ENCODE results near the gene PLPP1.
A peak's percentile ranks its signal among the peaks of the same experiment; 100 is the strongest.
"Not testable (repeated sequence)": the region's sequence is repeated elsewhere in the genome, so short reads cannot be mapped to it uniquely, and the experiment has no call there.

PLPP1 gene

DNA sequence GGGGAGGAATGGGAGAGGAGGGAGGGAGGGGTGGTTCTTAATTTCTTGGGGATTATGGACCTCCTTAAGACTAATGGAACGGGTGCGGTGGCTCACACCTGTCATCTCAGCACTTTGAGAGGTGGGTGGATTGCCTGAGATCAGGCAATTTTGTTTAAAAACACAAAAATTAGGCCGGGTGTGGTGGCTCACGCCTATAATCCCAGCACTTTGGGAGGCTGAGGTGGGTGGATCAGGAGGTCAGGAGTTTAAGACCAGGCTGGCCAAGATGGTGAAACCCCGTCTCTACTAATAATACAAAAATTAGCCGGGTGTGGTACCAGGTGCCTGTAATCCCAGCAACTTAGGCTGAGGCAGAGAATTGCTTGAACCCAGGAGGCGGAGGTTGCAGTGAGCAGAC, 30.8 kb downstream of the PLPP1 start:
- DNase-seq (ENCODE audit: low spot score): not testable (repeated sequence)

- DNase-seq (ENCODE audit: low spot score): no peak
Measured at GRCh38 chr5:55502759-55503158, 32.0 kb downstream of the PLPP1 start.

- no peak for DNase-seq (ENCODE audit: low spot score)
Measured at GRCh38 chr5:55498457-55498856, 36.3 kb downstream of the PLPP1 start.

DNA sequence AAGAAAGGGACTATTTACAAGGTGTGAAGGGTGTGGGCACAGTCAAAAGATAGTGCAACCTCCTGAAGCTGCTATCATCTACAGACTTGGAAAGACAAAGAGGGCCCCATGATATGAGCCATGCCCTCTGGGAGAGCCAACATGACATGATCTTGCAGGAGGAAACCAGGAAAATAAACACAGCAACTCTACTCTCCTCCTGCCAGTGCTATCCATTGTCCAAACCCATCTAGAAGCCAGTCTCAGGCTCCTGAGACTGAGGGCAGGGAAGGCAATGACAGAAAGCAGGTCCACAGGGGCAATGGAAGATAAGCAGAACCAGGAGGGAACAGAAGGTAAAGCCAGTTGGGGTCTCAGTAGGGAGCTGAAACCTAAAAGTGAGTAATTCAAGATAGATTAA, 37.1 kb downstream of the PLPP1 start:
- DNase-seq (ENCODE audit: low spot score): no peak

DNA sequence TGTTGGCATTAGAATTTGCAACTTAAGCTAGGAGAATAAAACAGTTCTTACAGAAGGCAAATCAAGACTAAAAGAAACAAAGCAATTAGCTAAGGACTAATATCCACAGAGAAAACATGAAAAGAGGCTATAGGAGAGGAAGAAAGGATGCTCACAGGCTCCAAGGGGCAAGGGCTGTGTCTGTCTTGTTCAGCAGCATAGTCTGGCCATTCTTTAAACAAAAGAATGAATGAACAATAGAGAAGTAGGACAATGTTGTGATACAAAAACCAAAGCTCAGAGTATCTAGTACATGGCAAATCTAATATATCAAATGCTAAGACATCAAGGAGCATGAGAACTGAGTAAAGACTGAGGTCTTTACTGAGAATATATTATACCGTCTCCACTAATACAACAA, 39.5 kb downstream of the PLPP1 start:
- no peak for DNase-seq (ENCODE audit: low spot score)

GRCh38 chr5:55492449-55492848, 42.3 kb downstream of the PLPP1 start:
- DNase-seq (ENCODE audit: low spot score): no peak

DNA sequence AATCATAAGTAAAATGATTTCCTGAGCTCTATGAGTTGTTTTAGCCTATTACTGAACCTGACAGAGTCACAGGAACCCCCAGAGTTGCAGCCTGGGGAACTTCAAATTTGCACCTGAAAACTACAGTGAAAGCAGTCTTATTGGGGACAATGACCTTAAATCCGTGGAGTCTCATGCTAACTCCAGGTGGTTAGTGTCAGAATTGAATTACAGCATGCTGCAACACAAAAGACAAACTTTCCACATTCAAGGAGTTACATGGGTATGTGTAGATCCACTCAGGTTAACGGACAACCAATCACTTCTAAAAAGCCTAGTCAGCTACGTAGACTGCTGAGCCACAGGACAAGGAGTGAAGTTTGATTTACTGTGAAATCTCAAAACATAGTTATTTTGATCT, 49.7 kb downstream of the PLPP1 start:
- no peak for DNase-seq (ENCODE audit: low spot score)

- no peak for DNase-seq (ENCODE audit: low spot score)
Measured at GRCh38 chr5:55484531-55484930, 50.2 kb downstream of the PLPP1 start.

- no peak for DNase-seq (ENCODE audit: low spot score)
Measured at GRCh38 chr5:55483885-55484284, 50.9 kb downstream of the PLPP1 start.

DNA sequence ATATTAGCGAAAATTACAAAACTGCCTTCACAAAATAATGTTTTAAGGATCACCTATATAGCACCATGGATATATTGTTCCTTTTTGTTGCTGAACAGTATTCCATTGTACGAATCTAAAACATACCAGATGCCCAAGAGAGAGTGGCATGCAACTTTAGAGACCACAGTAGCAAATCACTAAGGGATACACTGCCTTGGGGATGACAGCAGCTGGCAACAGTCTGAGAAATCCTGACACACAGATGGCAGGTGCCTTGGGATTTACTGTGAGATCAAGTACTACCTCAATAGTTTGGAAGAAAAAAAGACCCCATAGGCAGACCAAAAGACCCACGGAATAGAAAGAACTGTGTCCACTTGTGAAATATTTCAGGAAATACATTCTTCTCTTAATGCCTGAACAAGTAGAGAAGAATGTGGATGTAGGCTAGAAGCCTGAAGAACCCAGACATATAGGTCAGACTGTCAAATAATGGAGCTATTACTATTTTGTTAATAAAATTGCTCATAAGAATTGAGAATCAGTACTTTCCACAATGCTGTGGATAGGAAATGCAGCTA, 53.4 kb downstream of the PLPP1 start:
- DNase-seq (ENCODE audit: low spot score): no peak

DNA sequence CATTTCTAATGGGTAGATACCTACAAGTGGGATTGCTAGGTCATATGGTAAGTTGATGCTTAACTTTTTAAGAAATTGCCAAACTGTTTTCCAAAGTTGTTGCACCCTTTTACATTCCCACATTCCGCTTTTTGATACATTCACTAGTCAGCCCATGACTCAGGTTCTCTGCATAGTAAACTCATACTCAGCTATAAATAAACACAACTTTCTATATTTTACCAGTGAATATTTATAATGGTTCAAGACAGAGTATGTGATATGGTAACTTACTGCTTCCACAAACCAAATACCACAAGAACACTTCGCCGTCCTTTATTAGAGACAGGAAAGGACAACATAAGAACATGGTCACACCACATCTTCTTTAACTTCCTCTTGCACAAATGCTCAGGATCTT, 54.0 kb downstream of the PLPP1 start:
- peak; percentile 34 for DNase-seq (ENCODE audit: low spot score)

DNA sequence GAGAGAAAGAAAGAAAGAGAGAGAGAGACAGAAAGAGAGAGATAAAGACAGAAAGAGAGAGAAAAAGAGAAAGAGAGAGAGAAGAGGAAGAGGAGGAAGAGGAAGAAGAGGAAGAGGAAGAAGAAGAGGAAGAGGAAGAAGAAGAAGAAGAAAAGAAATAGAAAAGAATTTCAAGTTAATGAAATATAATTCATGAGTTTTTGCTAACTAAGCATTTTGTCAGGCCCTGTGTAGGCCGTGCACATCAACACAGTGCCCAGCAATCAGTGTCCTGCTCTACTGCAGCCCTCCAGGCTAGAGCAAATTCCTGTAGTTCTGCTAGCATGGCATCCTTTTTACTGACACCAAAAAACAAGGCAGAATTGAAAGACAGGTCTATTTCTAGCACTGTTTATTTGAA, 62.1 kb downstream of the PLPP1 start:
- no peak for DNase-seq (ENCODE audit: low spot score)

- no peak for DNase-seq (ENCODE audit: low spot score)
Measured at GRCh38 chr5:55471468-55471867, 63.3 kb downstream of the PLPP1 start.

DNA sequence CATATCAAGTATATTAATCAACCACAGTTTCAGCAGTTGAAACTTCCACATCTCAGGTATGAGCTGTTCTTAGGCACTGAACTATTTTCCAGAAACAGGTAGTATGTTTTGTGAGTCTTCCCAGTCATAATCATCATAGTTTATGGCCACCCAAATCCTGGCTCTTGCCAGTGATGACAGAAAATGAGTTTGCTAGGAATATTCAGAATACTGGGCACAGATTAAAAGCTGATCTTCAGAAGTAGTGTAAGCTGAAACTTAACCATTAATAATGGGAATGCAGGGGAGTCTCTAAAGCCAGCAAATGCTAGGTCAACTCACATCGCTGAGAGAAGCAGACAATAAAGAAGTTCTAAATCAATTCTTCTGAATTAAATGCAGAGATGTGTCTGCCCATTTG, 64.5 kb downstream of the PLPP1 start:
- no peak for DNase-seq (ENCODE audit: low spot score)

- DNase-seq (ENCODE audit: low spot score): no peak
Measured at GRCh38 chr5:55469839-55470238, 64.9 kb downstream of the PLPP1 start.

DNA sequence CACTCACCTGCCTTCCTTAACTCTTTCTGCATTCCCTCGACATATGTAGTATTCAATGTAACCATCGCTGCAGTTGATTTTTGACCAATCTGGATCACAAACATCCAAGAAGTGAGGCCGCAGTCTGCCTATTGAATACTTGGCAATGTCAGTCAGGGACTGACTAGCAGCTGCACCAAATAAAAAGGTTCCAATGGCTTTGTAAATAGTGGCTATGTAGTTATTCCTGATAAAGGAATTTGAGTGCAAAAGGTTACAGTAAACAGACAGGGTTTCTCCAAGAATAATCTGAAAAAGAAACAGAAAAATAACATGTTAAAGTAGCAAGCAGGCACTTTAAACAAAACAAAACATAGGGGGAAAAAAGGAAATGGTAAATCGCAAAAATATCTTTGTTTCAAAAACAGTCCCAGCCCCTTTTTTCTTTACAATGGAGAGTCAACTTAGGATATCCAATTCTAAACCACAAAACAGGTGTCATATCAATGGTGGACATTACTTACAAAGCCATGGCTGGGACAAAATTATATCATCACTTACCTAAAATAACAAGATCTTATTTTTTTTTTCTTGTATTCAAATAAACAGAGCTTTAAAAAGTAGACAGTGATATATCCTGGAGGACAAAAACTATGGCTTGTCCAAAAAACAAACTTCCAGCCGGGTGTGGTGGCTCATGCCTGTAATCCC, 66.8 kb downstream of the PLPP1 start:
- peak; percentile 5 for DNase-seq (ENCODE audit: low spot score)

- DNase-seq (ENCODE audit: low spot score): no peak
Measured at GRCh38 chr5:55463613-55464012, 71.2 kb downstream of the PLPP1 start.

DNA sequence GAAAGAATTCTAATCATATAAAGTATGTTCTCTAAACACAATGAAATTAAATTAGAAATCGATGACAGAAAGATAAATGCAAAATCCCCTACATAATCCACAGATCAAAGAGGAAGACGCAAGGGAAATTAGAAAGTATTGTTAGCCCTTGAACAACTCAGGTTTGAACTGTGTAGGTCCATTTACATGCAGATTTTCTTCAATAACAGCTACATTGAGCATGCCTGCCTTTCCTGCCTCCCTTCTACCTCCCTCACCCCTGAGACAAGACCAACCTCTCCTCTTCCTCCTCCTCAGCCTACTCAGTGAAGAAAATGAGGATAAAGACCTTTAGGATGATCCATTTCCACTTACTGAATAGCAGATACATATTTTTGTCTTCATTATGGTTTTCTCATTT, 75.2 kb downstream of the PLPP1 start:
- no peak for DNase-seq (ENCODE audit: low spot score)

- DNase-seq (ENCODE audit: low spot score): peak; percentile 16
Measured at GRCh38 chr5:55456216-55456895, 78.4 kb downstream of the PLPP1 start.

DNA sequence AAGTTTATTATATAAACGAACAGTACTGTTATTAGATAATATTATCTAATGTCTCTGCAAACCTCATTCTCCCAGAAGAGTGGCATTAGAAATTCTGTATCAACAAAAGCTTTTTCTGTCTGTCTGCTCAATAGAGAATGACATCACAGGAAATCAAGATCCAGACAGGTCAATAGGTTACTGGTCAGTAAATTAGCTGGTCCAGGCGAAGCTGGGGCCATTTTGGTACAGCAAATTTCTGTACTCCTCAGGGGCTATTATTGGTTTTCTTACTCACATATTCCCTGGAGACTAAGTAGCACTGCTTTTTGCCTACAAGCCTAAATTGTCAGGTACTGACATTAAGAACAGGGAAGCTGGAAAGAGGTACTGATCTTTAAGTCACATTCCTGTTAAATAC, 80.5 kb downstream of the PLPP1 start:
- DNase-seq (ENCODE audit: low spot score): no peak

DNA sequence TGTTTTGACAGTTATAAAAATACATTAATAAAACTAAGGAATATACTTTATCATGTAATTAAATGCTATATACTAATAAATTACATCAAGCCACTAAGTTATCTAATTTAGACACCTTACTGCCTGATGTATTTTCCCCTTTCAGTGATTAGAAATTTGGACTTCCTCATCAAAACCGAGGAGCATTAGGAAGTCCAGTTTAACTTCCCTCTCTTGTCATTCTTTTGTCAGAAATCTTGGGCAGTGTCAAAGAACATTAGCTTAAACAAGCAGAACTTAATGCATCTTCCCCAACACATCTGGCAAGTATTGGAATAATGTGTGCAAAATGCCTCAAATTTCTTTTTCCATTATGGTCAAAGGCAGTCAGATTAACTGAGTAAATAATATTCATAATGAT, 81.6 kb downstream of the PLPP1 start:
- no peak for DNase-seq (ENCODE audit: low spot score)

DNA sequence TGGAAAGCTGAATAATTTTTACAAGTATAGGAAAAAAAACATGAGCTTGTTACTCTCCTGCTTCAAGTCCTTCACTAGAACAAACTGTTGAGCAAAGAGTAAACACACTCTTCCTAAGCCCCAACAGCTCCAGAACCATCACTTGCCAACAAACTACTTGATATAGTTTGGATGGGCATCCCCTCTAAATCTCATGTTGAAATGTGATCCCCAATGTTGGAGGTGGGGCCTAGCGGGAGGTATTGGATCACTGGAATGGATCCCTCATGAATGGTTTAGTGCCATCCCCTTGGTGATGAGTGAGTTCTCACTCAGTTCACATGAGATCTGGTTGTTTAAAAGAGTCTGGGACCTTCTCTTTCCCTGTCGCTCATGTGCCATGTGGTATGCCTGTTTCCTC, 82.8 kb downstream of the PLPP1 start:
- no peak for DNase-seq (ENCODE audit: low spot score)

GRCh38 chr5:55450050-55450765, 84.6 kb downstream of the PLPP1 start:
- DNase-seq (ENCODE audit: low spot score): no peak
